EL (cell line): ENCODE measurements around the gene CNTNAP5.
A peak's percentile ranks its signal among the peaks of the same experiment; 100 is the strongest.

Experiments
- DNase-seq: peaks from one replicate; pipeline ENCODE4 v3.0.0-alpha.2; 2016

CNTNAP5 gene

GRCh38 chr2:124281541-124281940 lies 256.5 kb downstream of the CNTNAP5 start:
- no peak for DNase-seq

GRCh38 chr2:124283096-124283495 lies 258.0 kb downstream of the CNTNAP5 start:
- peak; percentile 3 for DNase-seq

GRCh38 chr2:124286089-124286783 lies 261.1 kb downstream of the CNTNAP5 start:
- no peak for DNase-seq

- no peak for DNase-seq
These were observed 264.0 kb downstream of the CNTNAP5 start for GRCh38 chr2:124289060-124289459.

GRCh38 chr2:124289615-124290014 lies 264.5 kb downstream of the CNTNAP5 start:
- no peak for DNase-seq

GRCh38 chr2:124296470-124296869 lies 271.4 kb downstream of the CNTNAP5 start:
- no peak for DNase-seq

GRCh38 chr2:124301915-124302314 lies 276.8 kb downstream of the CNTNAP5 start:
- no peak for DNase-seq

GRCh38 chr2:124308319-124309062 lies 283.4 kb downstream of the CNTNAP5 start:
- DNase-seq, result no peak

GRCh38 chr2:124309563-124310138 lies 284.6 kb downstream of the CNTNAP5 start:
- DNase-seq, result no peak

GRCh38 chr2:124310671-124311070 lies 285.6 kb downstream of the CNTNAP5 start:
- DNase-seq, result no peak

- DNase-seq, result no peak
These were observed 289.0 kb downstream of the CNTNAP5 start for GRCh38 chr2:124314084-124314483.

- DNase-seq, result no peak
These were observed 290.3 kb downstream of the CNTNAP5 start for GRCh38 chr2:124315221-124315880.

- DNase-seq, result no peak
These were observed 291.0 kb downstream of the CNTNAP5 start for GRCh38 chr2:124316133-124316532.

- DNase-seq, result no peak
These were observed 292.0 kb downstream of the CNTNAP5 start for GRCh38 chr2:124316881-124317605.

- DNase-seq, result no peak
These were observed 292.5 kb downstream of the CNTNAP5 start for GRCh38 chr2:124317628-124318027.

GRCh38 chr2:124318913-124319312 lies 293.8 kb downstream of the CNTNAP5 start:
- DNase-seq, result no peak

- no peak for DNase-seq
These were observed 294.5 kb downstream of the CNTNAP5 start for GRCh38 chr2:124319577-124319976.

GRCh38 chr2:124320051-124320688 lies 295.1 kb downstream of the CNTNAP5 start:
- no peak for DNase-seq

GRCh38 chr2:124323321-124323720 lies 298.2 kb downstream of the CNTNAP5 start:
- no peak for DNase-seq

- no peak for DNase-seq
These were observed 300.8 kb downstream of the CNTNAP5 start for GRCh38 chr2:124325667-124326440.

- no peak for DNase-seq
These were observed 302.2 kb downstream of the CNTNAP5 start for GRCh38 chr2:124327303-124327702.

- no peak for DNase-seq
These were observed 303.3 kb downstream of the CNTNAP5 start for GRCh38 chr2:124328397-124328796.
